KBM-7 (cell line): Measurements from ENCODE around the gene SNRNP40.
A peak's percentile ranks its signal among the peaks of the same experiment; 100 is the strongest.
"Not testable (repeated sequence)": the region's sequence is repeated elsewhere in the genome, so short reads cannot be mapped to it uniquely, and the experiment has no call there.

Experiments used
- DNase-seq: peaks from one replicate; pipeline ENCODE4 v3.0.0-alpha.2; 2015
- in situ Hi-C: fragments of 300-500 bp; cut with MboI; formaldehyde crosslinking; loops from 2 replicates; pipeline ENCODE4 v1.14.3; 2020; ENCODE audit warnings: low sequenced_read_pairs, low pct_unique_long_range_greater_than_20kb, mixed read lengths

The SNRNP40 gene

DNA sequence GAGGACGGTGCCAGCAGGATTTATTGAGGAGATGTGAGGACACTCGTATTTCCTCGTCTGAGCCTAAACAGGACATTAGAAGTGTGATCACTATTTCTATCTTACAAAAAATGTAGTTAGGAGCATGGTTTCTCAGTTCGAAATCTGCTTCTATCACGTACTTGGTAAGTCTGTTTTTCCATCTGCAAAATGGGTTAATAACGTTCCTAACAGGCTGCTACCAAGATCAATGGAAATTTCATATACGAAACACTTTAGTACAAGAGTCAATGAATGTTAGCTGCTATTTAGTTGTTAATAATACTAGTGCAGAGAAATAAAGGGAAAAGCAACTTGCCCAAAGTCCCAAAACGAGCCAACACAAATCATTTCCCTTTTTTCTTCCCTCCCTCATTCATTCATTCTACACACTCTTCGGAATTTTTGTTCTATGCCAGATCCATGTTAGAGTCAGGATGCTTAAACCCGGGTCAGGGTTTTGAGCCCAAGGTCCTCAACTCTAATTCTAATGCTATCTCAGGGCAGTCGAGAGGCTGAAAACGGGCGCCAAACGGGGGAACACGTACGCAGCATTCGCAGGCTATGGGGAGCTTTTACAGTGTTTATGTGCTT lies 608 bp downstream of the SNRNP40 start:
- in situ Hi-C loops, result no loop called here
- DNase-seq, result peak; percentile 14

DNA sequence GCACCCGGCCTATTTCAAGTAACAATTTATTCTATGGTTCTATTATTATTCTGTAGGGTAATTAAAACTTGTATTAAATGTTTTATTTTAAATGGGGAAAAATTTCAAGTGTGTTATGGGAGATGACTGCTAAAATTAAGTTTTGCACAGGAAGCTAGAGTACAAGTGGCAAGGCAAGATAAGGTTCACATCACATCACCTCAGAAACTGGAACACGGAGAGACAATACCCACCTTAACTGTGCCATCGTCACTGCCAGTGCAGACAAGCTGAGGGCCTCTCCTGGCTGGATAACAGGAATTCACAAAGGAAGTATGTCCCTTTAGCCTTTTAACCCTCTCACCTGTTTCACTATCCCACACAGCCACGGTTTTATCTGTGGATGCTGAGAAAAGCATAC lies 7.6 kb downstream of the SNRNP40 start:
- no peak for DNase-seq
- in situ Hi-C loops, result no loop called here

DNA sequence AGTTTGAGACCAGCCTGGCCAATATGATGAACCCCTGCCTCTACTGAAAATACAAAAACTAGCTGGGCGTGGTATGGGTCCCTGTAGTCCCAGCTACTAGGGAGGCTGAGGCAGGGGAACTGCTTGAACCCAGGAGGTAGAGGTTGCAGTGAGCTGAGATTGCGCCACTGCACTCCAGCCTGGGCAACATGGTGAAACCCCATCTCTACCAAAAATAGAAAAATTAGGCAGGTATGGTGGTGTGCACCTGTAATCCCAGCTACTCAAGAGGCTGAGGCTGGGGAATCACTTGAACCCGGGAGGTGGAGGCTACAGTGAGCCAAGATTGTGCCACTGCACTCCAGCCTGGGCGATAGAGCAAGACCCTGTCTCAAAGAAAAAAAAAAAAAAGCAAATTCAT lies 8.8 kb downstream of the SNRNP40 start:
- in situ Hi-C loops, DNase-seq: not testable (repeated sequence)

DNA sequence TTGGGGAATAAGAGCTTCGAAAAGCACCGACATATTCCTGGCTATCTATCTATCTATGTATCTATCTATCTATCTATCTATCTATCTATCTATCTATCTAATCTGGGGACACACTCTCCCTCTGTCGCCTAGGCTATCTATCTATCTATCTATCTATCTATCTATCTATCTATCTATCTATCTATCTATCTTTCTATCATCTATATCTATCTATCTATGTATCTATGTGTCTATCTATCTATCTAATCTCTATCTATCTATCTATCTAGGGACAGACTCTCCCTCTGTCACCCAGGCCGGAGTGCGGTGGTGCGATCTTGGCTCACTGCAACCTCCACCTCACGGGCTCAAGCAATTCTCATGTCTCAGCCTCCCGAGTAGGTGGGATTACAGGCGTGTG lies 14.2 kb downstream of the SNRNP40 start:
- DNase-seq, in situ Hi-C loops: not testable (repeated sequence)

DNA sequence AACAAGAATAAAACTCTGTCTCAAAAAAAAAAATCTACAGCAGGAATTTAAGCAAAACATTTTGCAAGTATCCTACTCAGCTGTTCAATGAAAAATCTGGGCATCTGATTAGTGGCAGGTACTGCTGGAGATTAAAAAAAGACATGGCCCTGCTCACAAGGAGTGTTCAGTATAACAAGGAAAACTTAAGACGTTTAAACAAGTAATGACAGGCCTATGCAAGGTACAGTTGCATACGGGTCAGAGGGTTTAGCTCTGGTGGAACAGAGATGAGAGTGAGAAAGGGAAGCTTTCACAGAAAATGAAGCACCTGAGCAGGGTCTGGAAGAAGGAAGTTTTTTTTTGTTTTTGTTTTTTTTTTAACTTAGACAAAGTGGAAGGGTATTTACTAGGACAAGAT lies 23.0 kb downstream of the SNRNP40 start:
- in situ Hi-C loops, result no loop called here
- no peak for DNase-seq

GRCh38 chr1:31272369-31272768 lies 24.2 kb downstream of the SNRNP40 start:
- in situ Hi-C loops, result no loop called here
- DNase-seq, result no peak

GRCh38 chr1:31266547-31266946 lies 30.0 kb downstream of the SNRNP40 start:
- in situ Hi-C loops, result no loop called here
- DNase-seq, result no peak

DNA sequence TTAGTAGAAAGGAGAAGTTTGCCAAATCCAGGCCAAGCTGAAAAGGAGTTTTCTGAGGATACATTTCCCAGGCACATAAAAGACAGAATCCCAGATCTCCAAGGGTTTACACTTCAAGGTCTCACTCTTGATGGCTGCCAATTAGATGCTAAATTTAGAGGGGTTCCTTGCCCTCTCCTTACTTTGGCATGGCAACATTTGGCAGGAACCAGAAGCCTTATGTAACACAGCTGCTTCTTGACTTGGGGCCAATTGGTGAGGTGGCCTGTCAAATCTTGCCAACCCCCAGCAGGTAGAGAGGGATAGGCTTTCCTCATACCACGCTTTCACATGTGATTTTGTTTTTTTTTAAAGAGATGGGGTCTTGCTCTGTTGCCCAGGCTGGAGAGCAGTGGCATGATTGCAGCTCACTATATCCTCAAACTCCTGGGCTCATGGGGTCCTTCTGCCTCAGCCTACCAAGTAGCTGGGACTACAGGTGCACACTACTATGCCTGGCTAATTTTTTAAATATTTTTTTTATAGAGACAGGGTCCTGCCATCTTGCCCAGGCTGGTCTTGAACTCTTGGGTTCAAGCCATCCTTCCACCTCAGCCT lies 31.7 kb downstream of the SNRNP40 start:
- in situ Hi-C loops, result no loop called here
- DNase-seq, result no peak

DNA sequence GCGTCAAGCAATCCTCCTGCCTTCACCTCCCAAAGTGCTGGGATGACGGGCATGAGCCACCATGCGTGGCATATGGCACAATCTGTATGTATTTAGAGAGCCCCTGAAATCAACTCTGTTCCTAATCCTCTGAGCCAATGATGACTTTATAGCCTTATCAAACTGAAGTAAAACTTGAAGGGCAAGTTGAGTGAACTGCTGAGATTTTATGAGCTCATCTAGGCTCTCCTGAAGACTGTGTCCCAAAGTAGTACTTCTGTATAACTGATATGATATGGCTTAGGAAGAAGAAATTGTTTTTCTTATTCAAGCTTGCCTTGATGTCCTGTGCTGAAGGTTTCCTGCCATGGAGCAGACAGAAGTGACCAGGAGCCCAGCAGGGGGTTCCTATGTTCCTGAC lies 33.2 kb downstream of the SNRNP40 start:
- no peak for DNase-seq
- in situ Hi-C loops, result no loop called here

- DNase-seq, in situ Hi-C loops: not testable (repeated sequence)
Observed at GRCh38 chr1:31262393-31262792, 34.2 kb downstream of the SNRNP40 start.

DNA sequence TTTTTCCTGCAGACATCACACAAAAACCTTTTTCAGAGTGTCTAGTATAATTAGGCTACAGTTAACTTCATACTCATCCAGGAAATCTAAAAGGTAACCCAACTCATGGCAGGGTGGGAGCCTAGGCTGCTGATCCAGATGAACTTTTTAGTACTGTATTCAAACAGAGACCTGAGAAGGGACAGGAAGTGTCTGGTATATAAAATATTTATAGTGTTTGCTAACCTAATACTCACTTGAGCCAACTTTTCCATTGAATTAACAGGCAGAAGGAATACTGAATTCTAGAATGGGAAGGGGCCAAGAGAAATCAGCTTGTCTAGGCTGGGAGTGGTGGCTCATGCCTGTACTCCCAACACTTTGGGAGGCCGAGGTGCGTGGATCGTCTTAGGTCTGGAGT lies 34.7 kb downstream of the SNRNP40 start:
- DNase-seq, result no peak
- in situ Hi-C loops, result no loop called here

GRCh38 chr1:31259746-31260145 lies 36.8 kb downstream of the SNRNP40 start:
- in situ Hi-C loops, result no loop called here
- DNase-seq, result no peak

- in situ Hi-C loops, result no loop called here
- no peak for DNase-seq
Observed at GRCh38 chr1:31258581-31258980, 38.0 kb downstream of the SNRNP40 start.

DNA sequence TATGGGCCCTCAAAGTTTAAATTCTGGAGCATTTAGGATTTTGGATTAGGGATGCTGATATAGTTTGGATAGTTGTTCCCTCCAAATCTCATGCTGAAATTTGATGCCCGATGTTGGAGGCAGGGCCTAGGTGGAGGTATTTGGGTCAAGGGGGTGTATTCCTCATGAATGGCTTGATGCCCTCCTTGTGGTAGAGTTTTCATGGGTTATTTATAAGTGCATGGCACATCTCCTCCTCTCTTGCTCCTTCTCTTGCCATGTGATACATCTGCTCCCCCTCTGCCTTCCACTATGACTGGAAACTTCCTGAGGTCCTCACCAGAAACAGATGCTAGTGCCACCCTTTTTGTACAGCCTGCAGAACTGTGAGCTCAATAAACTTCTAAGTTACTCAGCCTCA lies 39.4 kb downstream of the SNRNP40 start:
- in situ Hi-C loops, result no loop called here

GRCh38 chr1:31249854-31250253 lies 46.7 kb downstream of the SNRNP40 start:
- in situ Hi-C loops, result no loop called here
- no peak for DNase-seq

More for the DNA sequence above, 39.4 kb downstream of the SNRNP40 start:
- no peak for DNase-seq

DNA sequence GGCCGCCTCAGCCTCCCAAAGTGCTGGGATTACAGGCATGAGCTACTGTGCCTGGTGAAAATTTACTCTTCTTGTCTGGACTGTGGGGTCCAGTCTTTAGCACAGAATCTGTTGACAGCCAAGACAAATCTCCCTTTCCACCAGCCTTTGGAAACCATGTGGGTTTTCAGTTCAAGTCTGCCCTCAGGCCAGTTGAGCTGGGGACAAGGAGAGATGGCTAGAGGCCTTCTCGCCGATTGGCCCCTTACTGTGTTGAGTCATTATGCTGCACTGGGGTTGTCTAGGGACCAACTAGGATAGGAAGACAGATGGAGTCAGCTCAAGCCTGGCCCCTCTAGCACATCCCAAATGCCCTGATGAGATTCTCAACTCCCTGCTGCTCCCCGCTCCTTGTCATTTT lies 48.3 kb downstream of the SNRNP40 start:
- in situ Hi-C loops, result no loop called here
- no peak for DNase-seq

- DNase-seq, result no peak
- in situ Hi-C loops, result no loop called here
Observed at GRCh38 chr1:31244326-31244725, 52.3 kb downstream of the SNRNP40 start.

DNA sequence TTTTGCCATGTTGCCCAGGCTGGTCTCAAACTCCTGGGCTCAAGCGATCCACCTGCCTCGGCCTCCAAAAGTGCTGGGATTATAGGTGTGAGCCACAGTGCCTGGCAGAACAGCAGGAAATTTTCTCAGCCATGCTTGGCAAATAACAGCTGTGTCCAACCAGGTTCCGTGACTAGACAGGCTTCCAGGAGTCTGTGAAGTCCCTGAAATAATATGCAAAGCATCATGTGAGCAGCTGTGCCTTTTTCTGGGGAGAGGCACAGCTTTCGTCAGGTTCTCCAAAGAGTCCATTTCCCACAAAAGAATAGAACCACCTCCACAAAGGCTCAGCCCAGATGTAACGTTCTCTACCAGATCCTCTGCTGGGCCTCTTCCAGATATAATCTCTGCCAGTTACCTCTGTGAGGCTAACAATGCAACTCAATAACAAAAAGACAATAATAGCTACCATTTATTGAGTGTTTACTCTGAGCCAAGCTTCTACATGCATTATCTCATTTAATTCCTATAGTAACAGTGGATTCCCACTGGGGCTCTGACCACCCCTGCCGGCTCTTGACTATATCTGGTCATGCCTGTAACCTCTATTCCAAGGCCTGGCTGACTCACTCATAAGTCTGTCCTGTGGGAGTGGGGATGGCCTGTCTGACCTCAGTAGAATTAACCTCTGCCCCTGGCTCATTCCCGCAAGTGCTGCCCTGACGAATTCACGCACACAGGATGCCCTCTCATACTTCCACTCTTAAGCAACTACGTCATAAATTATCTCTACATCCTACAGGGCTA lies 52.9 kb downstream of the SNRNP40 start:
- in situ Hi-C loops, result no loop called here
- DNase-seq, result no peak

DNA sequence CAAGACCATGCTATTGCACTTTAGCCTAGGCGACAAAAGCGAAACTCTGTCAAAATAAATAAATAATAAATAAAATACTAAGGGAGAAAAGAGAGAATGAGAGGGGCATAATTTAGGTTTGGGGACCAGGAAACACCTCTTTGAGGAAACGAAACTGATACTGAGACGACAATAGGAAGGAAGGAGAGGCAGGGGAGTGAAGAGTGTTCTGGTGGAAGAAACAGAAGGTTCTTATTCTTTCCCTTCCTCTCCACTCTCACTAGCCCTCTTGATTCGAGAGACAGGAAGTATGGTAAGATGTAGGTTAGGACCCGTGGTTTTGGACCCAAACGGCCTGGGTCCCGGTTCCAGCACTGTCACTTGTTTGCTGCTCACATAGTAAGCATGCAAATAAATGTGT lies 55.3 kb downstream of the SNRNP40 start:
- in situ Hi-C loops, result no loop called here
- DNase-seq, result no peak

DNA sequence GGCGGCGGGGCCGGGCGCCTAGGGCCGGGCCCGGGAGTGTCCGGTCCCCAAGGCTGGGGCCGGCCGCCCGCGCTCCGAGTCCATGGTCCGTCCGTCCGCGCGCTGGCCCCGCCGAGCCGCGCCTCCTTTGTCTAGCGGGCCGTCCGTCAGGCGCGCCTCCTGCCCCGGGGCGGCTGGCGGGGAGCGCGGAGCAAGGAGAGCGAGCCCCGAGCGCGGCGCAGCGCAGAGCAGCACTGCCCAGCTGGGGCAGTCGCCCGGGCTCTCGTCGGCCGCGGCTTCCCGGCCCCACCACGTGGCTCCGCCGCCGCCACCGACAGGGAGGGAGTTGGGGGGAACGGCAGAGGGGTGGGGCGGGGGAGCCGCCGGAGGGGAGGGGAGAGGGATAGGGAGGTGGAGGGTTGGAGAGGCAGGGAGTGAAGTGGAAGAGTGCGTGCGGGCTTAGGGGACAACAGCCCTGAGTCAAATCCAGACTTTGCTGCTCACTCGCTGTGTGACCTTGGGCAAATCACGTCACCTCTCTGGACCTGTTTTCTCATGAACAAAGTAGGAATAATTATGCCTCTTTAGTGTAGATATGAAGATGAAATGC lies 56.8 kb downstream of the SNRNP40 start, which contains the start of gene NKAIN1:
Gene NKAIN1 (minus strand): TSS at position 235 of the 589 bp plus-strand sequence. CDS start 340 bp downstream, outside the sequence.
- in situ Hi-C loops, result no loop called here
- DNase-seq, result no peak
